ENCODE results near the gene MRPL20.
"Not testable (repeated sequence)": the region's sequence is repeated elsewhere in the genome, so short reads cannot be mapped to it uniquely, and the experiment has no call there.

DNA sequence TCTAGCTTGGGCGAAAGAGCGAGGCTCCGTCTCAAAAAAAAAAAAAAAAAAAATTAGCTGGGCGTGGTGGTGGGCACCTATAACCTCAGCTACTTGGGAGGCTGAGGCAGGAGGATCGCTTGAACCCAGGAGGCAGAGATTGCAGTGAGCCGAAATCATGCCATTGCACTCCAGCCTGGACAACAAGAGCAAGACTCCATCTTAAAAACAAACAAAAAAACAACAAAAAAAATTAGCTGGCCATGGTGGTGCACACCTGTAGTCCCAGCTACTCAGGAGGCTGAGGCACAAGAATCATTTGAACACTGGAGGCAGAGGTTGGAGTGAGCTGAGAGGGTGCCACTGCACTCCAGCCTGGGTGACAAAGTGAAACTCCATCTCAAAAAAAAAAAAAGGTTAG is 21.9 kb upstream of the MRPL20 start:
- TF ChIP-seq, protein P1, sequence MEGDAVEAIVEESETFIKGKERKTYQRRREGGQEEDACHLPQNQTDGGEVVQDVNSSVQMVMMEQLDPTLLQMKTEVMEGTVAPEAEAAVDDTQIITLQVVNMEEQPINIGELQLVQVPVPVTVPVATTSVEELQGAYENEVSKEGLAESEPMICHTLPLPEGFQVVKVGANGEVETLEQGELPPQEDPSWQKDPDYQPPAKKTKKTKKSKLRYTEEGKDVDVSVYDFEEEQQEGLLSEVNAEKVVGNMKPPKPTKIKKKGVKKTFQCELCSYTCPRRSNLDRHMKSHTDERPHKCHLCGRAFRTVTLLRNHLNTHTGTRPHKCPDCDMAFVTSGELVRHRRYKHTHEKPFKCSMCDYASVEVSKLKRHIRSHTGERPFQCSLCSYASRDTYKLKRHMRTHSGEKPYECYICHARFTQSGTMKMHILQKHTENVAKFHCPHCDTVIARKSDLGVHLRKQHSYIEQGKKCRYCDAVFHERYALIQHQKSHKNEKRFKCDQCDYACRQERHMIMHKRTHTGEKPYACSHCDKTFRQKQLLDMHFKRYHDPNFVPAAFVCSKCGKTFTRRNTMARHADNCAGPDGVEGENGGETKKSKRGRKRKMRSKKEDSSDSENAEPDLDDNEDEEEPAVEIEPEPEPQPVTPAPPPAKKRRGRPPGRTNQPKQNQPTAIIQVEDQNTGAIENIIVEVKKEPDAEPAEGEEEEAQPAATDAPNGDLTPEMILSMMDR (IDR thresholded peaks at IDR 0.05), result not testable (repeated sequence)
- not testable (repeated sequence) for TF ChIP-seq POLR2A (IDR thresholded peaks at IDR 0.05)

All from thyroid gland (tissue), 4 donors.